ENCODE results near the gene ASB11.
A peak's percentile ranks its signal among the peaks of the same experiment; 100 is the strongest.

The ASB11 gene

DNA sequence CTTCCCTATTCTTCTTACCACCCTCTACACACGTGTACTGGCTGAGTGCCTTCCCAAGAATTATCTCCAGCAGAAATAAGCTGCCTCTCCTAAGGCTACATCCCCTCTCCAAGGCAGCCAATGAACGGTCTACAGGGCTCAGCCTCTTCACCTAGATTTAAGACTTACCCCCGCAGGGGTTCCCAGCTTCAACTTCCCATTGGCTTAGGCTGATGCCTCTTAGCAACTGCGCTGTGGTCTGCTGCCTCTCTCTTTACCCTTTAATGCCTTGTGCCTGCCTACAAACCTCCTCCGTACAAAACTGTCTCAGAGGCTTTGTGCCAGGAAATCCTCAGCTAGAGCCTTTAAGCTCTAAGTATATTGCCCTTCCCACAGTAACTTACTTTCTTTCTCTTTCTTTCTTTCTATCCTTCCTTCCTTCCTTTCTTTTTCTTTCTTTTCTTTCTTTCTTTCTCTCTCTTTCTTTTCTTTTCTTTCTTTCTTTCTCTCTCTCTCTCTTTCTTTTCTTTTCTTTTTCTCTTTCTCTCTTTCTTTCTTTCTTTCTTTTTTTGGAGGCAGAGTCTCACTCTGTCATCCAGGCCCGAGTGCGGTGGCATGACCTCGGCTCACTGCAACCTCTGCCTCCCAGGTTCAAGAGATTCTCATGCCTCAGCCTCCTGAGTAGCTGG is 35.0 kb upstream of the ASB11 start:
- H3K9ac ChIP-seq (ENCODE audit: low read length) = no peak overlapping the region
- no peak overlapping the region for H3K4me2 ChIP-seq (ENCODE audit: low read length)

GRCh38 chrX:15349046-15349445 is 33.6 kb upstream of the ASB11 start:
- H3K9me3 ChIP-seq (ENCODE audit: insufficient read depth, low read length) = no peaks in the 10 kb centered on the region
- H2AFZ ChIP-seq (ENCODE audit: low read depth, low read length) = no peak overlapping the region
- no peak overlapping the region for H3K27ac ChIP-seq (ENCODE audit: low read length)
- H3K4me3 ChIP-seq (ENCODE audit: low read length) = no peak overlapping the region
- no peaks in the 10 kb centered on the region for H3K36me3 ChIP-seq (replicated peaks; ENCODE audit: low read depth, low read length)
- H4K20me1 ChIP-seq (ENCODE audit: insufficient read depth, low read length) = no peaks in the 10 kb centered on the region
- H3K9ac ChIP-seq (ENCODE audit: low read length) = no peak overlapping the region
- no peaks in the 10 kb centered on the region for H3K79me2 ChIP-seq (ENCODE audit: low read length)
- no peaks in the 10 kb centered on the region for H3K27me3 ChIP-seq (ENCODE audit: low read depth, low read length)
- no peak overlapping the region for H3K4me2 ChIP-seq (ENCODE audit: low read length)
- no peak for TF ChIP-seq EZH2phosphoT487 (IDR thresholded peaks at IDR 0.05; ENCODE audit: low read depth)
- TF ChIP-seq, protein P1, sequence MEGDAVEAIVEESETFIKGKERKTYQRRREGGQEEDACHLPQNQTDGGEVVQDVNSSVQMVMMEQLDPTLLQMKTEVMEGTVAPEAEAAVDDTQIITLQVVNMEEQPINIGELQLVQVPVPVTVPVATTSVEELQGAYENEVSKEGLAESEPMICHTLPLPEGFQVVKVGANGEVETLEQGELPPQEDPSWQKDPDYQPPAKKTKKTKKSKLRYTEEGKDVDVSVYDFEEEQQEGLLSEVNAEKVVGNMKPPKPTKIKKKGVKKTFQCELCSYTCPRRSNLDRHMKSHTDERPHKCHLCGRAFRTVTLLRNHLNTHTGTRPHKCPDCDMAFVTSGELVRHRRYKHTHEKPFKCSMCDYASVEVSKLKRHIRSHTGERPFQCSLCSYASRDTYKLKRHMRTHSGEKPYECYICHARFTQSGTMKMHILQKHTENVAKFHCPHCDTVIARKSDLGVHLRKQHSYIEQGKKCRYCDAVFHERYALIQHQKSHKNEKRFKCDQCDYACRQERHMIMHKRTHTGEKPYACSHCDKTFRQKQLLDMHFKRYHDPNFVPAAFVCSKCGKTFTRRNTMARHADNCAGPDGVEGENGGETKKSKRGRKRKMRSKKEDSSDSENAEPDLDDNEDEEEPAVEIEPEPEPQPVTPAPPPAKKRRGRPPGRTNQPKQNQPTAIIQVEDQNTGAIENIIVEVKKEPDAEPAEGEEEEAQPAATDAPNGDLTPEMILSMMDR (IDR thresholded peaks at IDR 0.05; ENCODE audit: low read depth, low read length) = peak; percentile 67
- peaks cover 31% of the 10 kb centered on the region for H3K4me1 ChIP-seq (ENCODE audit: low read length)

More for the DNA sequence above, 35.0 kb upstream of the ASB11 start:
- Histone ChIP-seq H3K79me2 (ENCODE audit: low read length) (no peaks in the 10 kb centered on the region), H4K20me1 (ENCODE audit: insufficient read depth, low read length) (no peaks in the 10 kb centered on the region), H3K27ac (ENCODE audit: low read length) (no peak overlapping the region), H3K36me3 (replicated peaks; ENCODE audit: low read depth, low read length) (peaks cover 4% of the 10 kb centered on the region), H3K4me1 (ENCODE audit: low read length) (peaks cover 31% of the 10 kb centered on the region), H3K9me3 (ENCODE audit: insufficient read depth, low read length) (peaks cover 1% of the 10 kb centered on the region; the same call in 1 of the 2 replicates), H2AFZ (ENCODE audit: low read depth, low read length) (no peak overlapping the region), H3K4me3 (ENCODE audit: low read length) (no peak overlapping the region), H3K27me3 (ENCODE audit: low read depth, low read length) (no peaks in the 10 kb centered on the region)
- TF ChIP-seq EZH2phosphoT487 (IDR thresholded peaks at IDR 0.05; ENCODE audit: low read depth) = no peak
- TF ChIP-seq, protein P1 (IDR thresholded peaks at IDR 0.05; ENCODE audit: low read depth, low read length) = no peak

DNA sequence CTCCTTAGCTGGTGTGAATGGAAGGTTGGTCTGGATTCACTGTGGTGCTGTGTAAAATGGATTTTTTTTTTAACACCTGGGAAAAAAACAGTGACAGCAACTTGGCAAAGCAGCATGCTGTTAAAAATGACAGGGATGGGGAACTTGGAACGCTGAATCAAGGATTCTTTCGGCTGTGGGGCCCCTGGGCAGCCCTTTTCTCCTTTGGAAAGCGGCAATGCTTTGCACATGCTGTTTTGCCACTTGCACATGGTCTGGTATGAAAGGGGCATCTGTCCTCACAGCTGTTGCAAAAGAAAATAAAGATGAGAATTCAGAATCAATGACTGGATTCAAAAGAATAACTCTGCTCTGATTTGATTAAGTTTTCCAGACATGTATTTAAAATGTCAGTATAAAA is 30.5 kb upstream of the ASB11 start:
- Histone ChIP-seq H3K36me3 (replicated peaks; ENCODE audit: low read depth, low read length) (no peaks in the 10 kb centered on the region), H3K9me3 (ENCODE audit: insufficient read depth, low read length) (no peaks in the 10 kb centered on the region), H4K20me1 (ENCODE audit: insufficient read depth, low read length) (no peaks in the 10 kb centered on the region), H3K27me3 (ENCODE audit: low read depth, low read length) (no peaks in the 10 kb centered on the region), H3K9ac (ENCODE audit: low read length) (no peak overlapping the region), H2AFZ (ENCODE audit: low read depth, low read length) (no peak overlapping the region), H3K4me2 (ENCODE audit: low read length) (no peak overlapping the region), H3K79me2 (ENCODE audit: low read length) (no peaks in the 10 kb centered on the region), H3K27ac (ENCODE audit: low read length) (no peak overlapping the region), H3K4me1 (ENCODE audit: low read length) (peaks cover 11% of the 10 kb centered on the region), H3K4me3 (ENCODE audit: low read length) (no peak overlapping the region)
- TF ChIP-seq EZH2phosphoT487 (IDR thresholded peaks at IDR 0.05; ENCODE audit: low read depth) = no peak
- TF ChIP-seq, protein P1 (IDR thresholded peaks at IDR 0.05; ENCODE audit: low read depth, low read length) = no peak

- Histone ChIP-seq H3K27me3 (ENCODE audit: low read depth, low read length) (no peaks in the 10 kb centered on the region), H3K9ac (ENCODE audit: low read length) (no peak overlapping the region), H3K36me3 (replicated peaks; ENCODE audit: low read depth, low read length) (no peaks in the 10 kb centered on the region), H3K4me1 (ENCODE audit: low read length) (peaks cover under 1% of the 10 kb centered on the region), H2AFZ (ENCODE audit: low read depth, low read length) (no peak overlapping the region), H4K20me1 (ENCODE audit: insufficient read depth, low read length) (no peaks in the 10 kb centered on the region), H3K79me2 (ENCODE audit: low read length) (no peaks in the 10 kb centered on the region), H3K4me2 (ENCODE audit: low read length) (no peak overlapping the region), H3K9me3 (ENCODE audit: insufficient read depth, low read length) (no peaks in the 10 kb centered on the region), H3K27ac (ENCODE audit: low read length) (no peak overlapping the region), H3K4me3 (ENCODE audit: low read length) (no peak overlapping the region)
- TF ChIP-seq EZH2phosphoT487 (IDR thresholded peaks at IDR 0.05; ENCODE audit: low read depth) = no peak
- TF ChIP-seq, protein P1 (IDR thresholded peaks at IDR 0.05; ENCODE audit: low read depth, low read length) = no peak
These were observed 28.7 kb upstream of the ASB11 start for GRCh38 chrX:15344106-15344505.

All from OCI-LY3 (cell line).